HCT116 (cell line): Measurements from ENCODE around the gene GSTM4. TPM values are rescaled to one million over a fixed set of nuclear protein-coding genes. Genes with fewer than 3 reads are reported as not detected.

ENCODE experiments used
- ATAC-seq: fragments of 200-7000 bp; cut with Tn5 transposase; 2 replicates; pipeline ENCODE4 v1.9.1; 2020; ENCODE audit warnings: mild to moderate bottlenecking, moderate library complexity
- BruUV-seq: library from RNA; stranded (reverse); fragments of 400-500 nt; replicated peaks from 2 replicates; lab custom pipeline; 2021; lab: Mats Ljungman, UMichigan
- CTCF ChIA-PET: fragments of 300-600 bp; sonication (Branson Sonifier 250); formaldehyde crosslinking; loops from one replicate; lab custom pipeline; 2021; ENCODE audit warnings: antibody characterized with exemption; lab: Charles Lee
- POLR2A ChIA-PET: fragments of 300-600, 350-600 bp; sonication (Branson Sonifier 250); formaldehyde crosslinking; loops from one replicate; lab custom pipeline; 2021; ENCODE audit warnings: antibody characterized with exemption; lab: Charles Lee
- RAD21 ChIA-PET, 2 experiments: fragments of 300-600 bp; sonication (Branson Sonifier 250); formaldehyde crosslinking; loops; one replicate each; lab custom pipeline; 2023; ENCODE audit warnings: low total read pairs in 2 of 2; ENCODE audit not compliant: uncharacterized antibody in 2 of 2, unreplicated experiment in 2 of 2, low non-redundant PET in 1 of 2; lab: Charles Lee
- DNase-seq: peaks from one replicate; pipeline ENCODE4 v3.0.0-alpha.2; 2010; ENCODE audit warnings: low read depth, low spot score
- H2AFZ ChIP-seq: fragments of 200-600 bp; shearing (Covaris generic), sonication (generic); 2 replicates; pipeline ENCODE4 v1.6.1; 2017; ENCODE audit warnings: low read depth, mixed run types, mixed read lengths, antibody characterized with exemption, low read length; ENCODE audit not compliant: poor library complexity, severe bottlenecking
- H3K27ac ChIP-seq: 2 replicates; pipeline ENCODE4 v1.5.1; 2012; ENCODE audit warnings: low read depth, low read length
- H3K27me3 ChIP-seq: fragments of 200-600 bp; sonication (generic); 2 replicates; pipeline ENCODE4 v1.6.1; 2016; ENCODE audit warnings: mixed run types, low read length, mixed read lengths; ENCODE audit not compliant: insufficient read depth
- H3K36me3 ChIP-seq, 2 experiments: fragments of 200-500 bp in 1 of 2; fragments of 200-600 bp in 1 of 2; sonication (Bioruptor generic) in 1 of 2; sonication (generic) in 1 of 2; 2 replicates each; pipeline versions ENCODE4 v1.5.1 to v1.6.1; 2014 to 2016; ENCODE audit warnings: low read length in 2 of 2, inconsistent platforms in 1 of 2, mixed read lengths in 1 of 2, mixed run types in 1 of 2; ENCODE audit not compliant: insufficient read depth in 2 of 2, control insufficient read depth in 1 of 2
- H3K4me1 ChIP-seq, 2 experiments: fragments of 200-600 bp in 1 of 2; sonication (generic) in 1 of 2; 2 replicates each; pipeline versions ENCODE4 v1.5.1 to v1.6.1; 2012 to 2017; ENCODE audit warnings: low read length in 2 of 2, inconsistent platforms in 1 of 2, mild to moderate bottlenecking in 1 of 2, mixed read lengths in 1 of 2, mixed run types in 1 of 2, moderate library complexity in 1 of 2; ENCODE audit not compliant: insufficient read depth in 2 of 2, control insufficient read depth in 1 of 2
- H3K4me2 ChIP-seq: fragments of 200-600 bp; sonication (generic); 2 replicates; pipeline ENCODE4 v1.6.1; 2017; ENCODE audit warnings: mixed run types, low read length, mixed read lengths
- H3K4me3 ChIP-seq, 2 experiments: fragments of 200-600 bp in 1 of 2; sonication (generic) in 1 of 2; replicated peaks in 1 of 2; 2 replicates each; pipeline ENCODE4 v1.5.1; 2011 to 2016; ENCODE audit warnings: low read length in 2 of 2, control low read depth in 1 of 2, low read depth in 1 of 2, mild to moderate bottlenecking in 1 of 2, mixed read lengths in 1 of 2, mixed run types in 1 of 2
- H3K79me2 ChIP-seq: fragments of 200-600 bp; sonication (generic); 2 replicates; pipeline ENCODE4 v1.6.1; 2017; ENCODE audit warnings: mild to moderate bottlenecking, mixed run types, low read length, moderate library complexity, mixed read lengths; ENCODE audit not compliant: insufficient read depth
- H3K9ac ChIP-seq: fragments of 200-600 bp; sonication (generic); 2 replicates; pipeline ENCODE4 v1.6.1; 2016; ENCODE audit warnings: low read length, mixed read lengths
- H3K9me2 ChIP-seq: fragments of 200-600 bp; sonication (generic), shearing (Covaris generic); 2 replicates; pipeline ENCODE4 v1.6.1; 2017; ENCODE audit warnings: mixed run types, mild to moderate bottlenecking, moderate library complexity; ENCODE audit not compliant: insufficient read depth
- H3K9me3 ChIP-seq, 2 experiments: fragments of 200-500 bp in 1 of 2; fragments of 200-600 bp in 1 of 2; sonication (Bioruptor generic) in 1 of 2; sonication (generic) in 1 of 2; 2 replicates each; pipeline ENCODE4 v1.6.1; 2014 to 2017; ENCODE audit warnings: low read length in 2 of 2, mixed read lengths in 2 of 2, inconsistent platforms in 1 of 2, low read depth in 1 of 2, mild to moderate bottlenecking in 1 of 2, mixed run types in 1 of 2, moderate library complexity in 1 of 2; ENCODE audit not compliant: control insufficient read depth in 1 of 2, insufficient read depth in 1 of 2
- H4K20me1 ChIP-seq: fragments of 200-600 bp; sonication (generic), shearing (Covaris generic); 2 replicates; pipeline ENCODE4 v1.6.1; 2017; ENCODE audit warnings: mixed run types, mild to moderate bottlenecking, moderate library complexity; ENCODE audit not compliant: insufficient read depth
- ATF3 ChIP-seq: IDR thresholded peaks from 2 replicates; pipeline ENCODE4 v1.6.1; 2012
- CTCF ChIP-seq, 3 experiments: fragments of 200-600 bp in 1 of 3; sonication (generic) in 1 of 3; IDR thresholded peaks in 2 of 3; conservative IDR thresholded peaks in 1 of 3; 2 replicates each; pipeline ENCODE4 v1.5.1; 2012 to 2017; ENCODE audit warnings: low read depth in 2 of 3, low read length in 2 of 3, antibody characterized with exemption in 1 of 3, borderline replicate concordance in 1 of 3, control low read depth in 1 of 3, mild to moderate bottlenecking in 1 of 3, mixed read lengths in 1 of 3, mixed run types in 1 of 3, moderate library complexity in 1 of 3; ENCODE audit not compliant: insufficient read depth in 1 of 3
- EGR1 ChIP-seq: IDR thresholded peaks from 2 replicates; pipeline ENCODE4 v1.6.1; 2012; ENCODE audit warnings: low read depth
- ELF1 ChIP-seq: IDR thresholded peaks from 2 replicates; pipeline ENCODE4 v1.6.1; 2012; ENCODE audit warnings: low read depth, borderline replicate concordance
- EZH2 ChIP-seq: fragments of 200-600 bp; sonication (generic); IDR thresholded peaks from 2 replicates; pipeline ENCODE4 v1.6.1; 2017; ENCODE audit warnings: antibody characterized with exemption, mixed run types
- POLR2AphosphoS5 ChIP-seq: IDR thresholded peaks from 2 replicates; pipeline ENCODE4 v1.6.1; 2011; ENCODE audit warnings: mild to moderate bottlenecking, low read depth, low read length, moderate library complexity
- REST ChIP-seq: IDR thresholded peaks from 2 replicates; pipeline ENCODE4 v1.6.1; 2012; ENCODE audit warnings: low read depth
- SP1 ChIP-seq: IDR thresholded peaks from 2 replicates; pipeline ENCODE4 v1.6.1; 2012; ENCODE audit warnings: low read depth
- SRF ChIP-seq: IDR thresholded peaks from 2 replicates; pipeline ENCODE4 v1.6.1; 2012; ENCODE audit warnings: low read depth
- ZBTB33 ChIP-seq: IDR thresholded peaks from 2 replicates; pipeline ENCODE4 v1.6.1; 2011; ENCODE audit warnings: mild to moderate bottlenecking, low read length, moderate library complexity; ENCODE audit not compliant: insufficient replicate concordance; ENCODE audit errors: extremely low read depth
- ZFX ChIP-seq: fragments of 450-650 bp; IDR thresholded peaks from 2 replicates; pipeline ENCODE4 v1.6.1; 2017
- intact Hi-C: fragments of 100-400 bp; cut with micrococcal nuclease; formaldehyde crosslinking; loops from 2 replicates; pipeline ENCODE4 v1.10.0; 2022
- total RNA-seq: library from RNA; stranded (reverse); gene quantifications from one replicate; pipeline ENCODE4 v1.2.1, GENCODE V29; 2021; ENCODE audit not compliant: unreplicated experiment

Gene GSTM4
- total RNA-seq, 1 experiment from 2014 or later: 15.9 TPM

- TF ChIP-seq REST (no peak), SP1 (no peak), SRF (no peak)
These were observed 3.2 kb downstream of the GSTM4 start (continued) for GRCh38 chr1:109659145-109659544.

- POLR2A ChIA-PET: no interaction called here
- no TSS peak for BruUV-seq
- Histone ChIP-seq H3K27me3 (no peaks in the 10 kb centered on the region), H3K4me3 (no peak overlapping the region), H3K27ac (no peak overlapping the region), H3K9ac (no peak overlapping the region), H3K9me2 (no peaks in the 10 kb centered on the region), H3K36me3 (no peaks in the 10 kb centered on the region; a peak in 1 of 4 replicates), H3K4me2 (no peak overlapping the region), H4K20me1 (no peaks in the 10 kb centered on the region), H3K4me1 (peaks cover 0 to 25% of the 10 kb centered on the region in 2 experiments; a peak in 3 of 4 replicates), H3K9me3 (no peaks in the 10 kb centered on the region), H2AFZ (no peak overlapping the region), H3K79me2 (no peaks in the 10 kb centered on the region)
- DNase-seq (no peak), ATAC-seq (no peak)
- RAD21 ChIA-PET: no interaction called here
- CTCF ChIA-PET: no interaction called here
- intact Hi-C loops: no loop called here
- TF ChIP-seq ZFX (no peak), EZH2 (no peak), ZBTB33 (no peak), CTCF (IDR thresholded peaks at IDR 0.05 in 2 of 3, conservative IDR thresholded peaks at IDR 0.05 in 1 of 3; ENCODE audit: borderline replicate concordance in 1 of 3, insufficient read depth in 1 of 3, low read depth in 2 of 3, low read length in 2 of 3) (no peak), REST (no peak), SRF (no peak), ATF3 (no peak), POLR2AphosphoS5 (no peak), EGR1 (no peak), ELF1 (no peak)
These were observed 4.2 kb downstream of the GSTM4 start for GRCh38 chr1:109659997-109660690.
